ENCODE measurements around the gene MARCHF10.
"Not testable (repeated sequence)": the region's sequence is repeated elsewhere in the genome, so short reads cannot be mapped to it uniquely, and the experiment has no call there.

MARCHF10 gene

GRCh38 chr17:62714016-62714777, 93.9 kb downstream of the MARCHF10 start:
- DNase-seq, result no peak

GRCh38 chr17:62713086-62713881, 94.8 kb downstream of the MARCHF10 start:
- no peak for DNase-seq

GRCh38 chr17:62712171-62712581, 95.9 kb downstream of the MARCHF10 start:
- no peak for DNase-seq

- no peak for DNase-seq
Measured at GRCh38 chr17:62708587-62708986, 99.5 kb downstream of the MARCHF10 start.

- DNase-seq, result no peak
Measured at GRCh38 chr17:62707425-62707739, 100.7 kb downstream of the MARCHF10 start.

GRCh38 chr17:62706598-62707424, 101.3 kb downstream of the MARCHF10 start:
- DNase-seq, result no peak

- DNase-seq, result no peak
Measured at GRCh38 chr17:62705778-62706597, 102.1 kb downstream of the MARCHF10 start.

GRCh38 chr17:62705156-62705777, 102.8 kb downstream of the MARCHF10 start:
- no peak for DNase-seq

GRCh38 chr17:62704381-62704971, 103.6 kb downstream of the MARCHF10 start:
- no peak for DNase-seq

- DNase-seq, result peak; percentile 82
Measured at GRCh38 chr17:62703776-62704380, 104.2 kb downstream of the MARCHF10 start.

GRCh38 chr17:62703261-62703775, 104.8 kb downstream of the MARCHF10 start:
- DNase-seq, result no peak

- no peak for DNase-seq
Measured at GRCh38 chr17:62702746-62703260, 105.3 kb downstream of the MARCHF10 start.

GRCh38 chr17:62701706-62702085, 106.4 kb downstream of the MARCHF10 start:
- no peak for DNase-seq

GRCh38 chr17:62700964-62701705, 107.0 kb downstream of the MARCHF10 start:
- DNase-seq, result no peak

- DNase-seq, result not testable (repeated sequence)
Measured at GRCh38 chr17:62698459-62698858, 109.7 kb downstream of the MARCHF10 start.

GRCh38 chr17:62696726-62697490, 111.2 kb downstream of the MARCHF10 start:
- no peak for DNase-seq

- no peak for DNase-seq
Measured at GRCh38 chr17:62696256-62696655, 111.9 kb downstream of the MARCHF10 start.

GRCh38 chr17:62695093-62695738, 112.9 kb downstream of the MARCHF10 start:
- not testable (repeated sequence) for DNase-seq
